Esophagus muscularis mucosa (tissue), 4 donors: Measurements from ENCODE around the gene DMXL1.

Experiments used
- CTCF ChIP-seq, 3 experiments: fragments of 200-600 bp in 2 of 3; fragments of 450-650 bp in 1 of 3; sonication (generic) in 2 of 3; IDR thresholded peaks; one replicate each; pipeline ENCODE4 v1.5.1; 2017 to 2019; ENCODE audit warnings: antibody characterized with exemption in 3 of 3, mild to moderate bottlenecking in 2 of 3, moderate library complexity in 1 of 3
- EP300 ChIP-seq: sonication (generic); formaldehyde crosslinking; IDR thresholded peaks from one replicate; pipeline ENCODE4 v1.6.1; 2017; ENCODE audit warnings: antibody characterized with exemption
- POLR2A ChIP-seq: fragments of 450-650 bp; IDR thresholded peaks from one replicate; pipeline ENCODE4 v1.6.1; 2017; ENCODE audit warnings: antibody characterized with exemption, moderate library complexity, mild to moderate bottlenecking, low read depth
- POLR2AphosphoS5 ChIP-seq, 2 donors: sonication (generic); formaldehyde crosslinking; IDR thresholded peaks; one replicate each; pipeline ENCODE4 v1.6.1; 2017; ENCODE audit warnings: antibody characterized with exemption in 2 of 2

GRCh38 chr5:119105971-119106370, 35.1 kb downstream of the DMXL1 start:
- TF ChIP-seq POLR2A (no peak), CTCF (IDR thresholded peaks at IDR 0.05) (no peak), EP300 (no peak), POLR2AphosphoS5 (IDR thresholded peaks at IDR 0.05) (no peak)
